ENCODE data around the gene RPEL1. TPM values are rescaled to one million over a fixed set of nuclear protein-coding genes. Genes with fewer than 3 reads are reported as not detected.

Gene RPEL1
- total RNA-seq, 4 donors from 2014 or later: not detected

GRCh38 chr10:103232131-103232673 lies 13.5 kb upstream of the RPEL1 start:
- DNase-seq (ENCODE audit: low spot score in 2 of 2): no peak
- H3K4me3 ChIP-seq (ENCODE audit: low read depth, poor library complexity, severe bottlenecking): no peak overlapping the region
- WGBS, 2 donors: 44 to 51% methylated on average over 3 of the region's 3 CpGs
- no peak for TF ChIP-seq POLR2A (IDR thresholded peaks at IDR 0.05)
- TF ChIP-seq CTCF (IDR thresholded peaks at IDR 0.05): no peak
- intact Hi-C loops (cut with DNase I; ENCODE audit: low total_unique reads): no loop called here

GRCh38 chr10:103232772-103233488 lies 12.8 kb upstream of the RPEL1 start:
- no peak overlapping the region for H3K4me3 ChIP-seq (ENCODE audit: low read depth, poor library complexity, severe bottlenecking)
- 75 to 77% methylated on average over 7 of the region's 7 CpGs for WGBS, 2 donors
- intact Hi-C loops (cut with DNase I; ENCODE audit: low total_unique reads): no loop called here
- DNase-seq (ENCODE audit: low spot score in 2 of 2): no peak
- TF ChIP-seq POLR2A (IDR thresholded peaks at IDR 0.05): no peak
- no peak for TF ChIP-seq CTCF (IDR thresholded peaks at IDR 0.05)

GRCh38 chr10:103235775-103236174 lies 9.9 kb upstream of the RPEL1 start:
- 78 to 87% methylated on average over 2 of the region's 2 CpGs for WGBS, 2 donors
- TF ChIP-seq CTCF (IDR thresholded peaks at IDR 0.05): no peak
- TF ChIP-seq POLR2A (IDR thresholded peaks at IDR 0.05): no peak
- H3K4me3 ChIP-seq (ENCODE audit: low read depth, poor library complexity, severe bottlenecking): no peak overlapping the region
- DNase-seq (ENCODE audit: low spot score in 2 of 2): no peak
- intact Hi-C loops (cut with DNase I; ENCODE audit: low total_unique reads): no loop called here

DNA sequence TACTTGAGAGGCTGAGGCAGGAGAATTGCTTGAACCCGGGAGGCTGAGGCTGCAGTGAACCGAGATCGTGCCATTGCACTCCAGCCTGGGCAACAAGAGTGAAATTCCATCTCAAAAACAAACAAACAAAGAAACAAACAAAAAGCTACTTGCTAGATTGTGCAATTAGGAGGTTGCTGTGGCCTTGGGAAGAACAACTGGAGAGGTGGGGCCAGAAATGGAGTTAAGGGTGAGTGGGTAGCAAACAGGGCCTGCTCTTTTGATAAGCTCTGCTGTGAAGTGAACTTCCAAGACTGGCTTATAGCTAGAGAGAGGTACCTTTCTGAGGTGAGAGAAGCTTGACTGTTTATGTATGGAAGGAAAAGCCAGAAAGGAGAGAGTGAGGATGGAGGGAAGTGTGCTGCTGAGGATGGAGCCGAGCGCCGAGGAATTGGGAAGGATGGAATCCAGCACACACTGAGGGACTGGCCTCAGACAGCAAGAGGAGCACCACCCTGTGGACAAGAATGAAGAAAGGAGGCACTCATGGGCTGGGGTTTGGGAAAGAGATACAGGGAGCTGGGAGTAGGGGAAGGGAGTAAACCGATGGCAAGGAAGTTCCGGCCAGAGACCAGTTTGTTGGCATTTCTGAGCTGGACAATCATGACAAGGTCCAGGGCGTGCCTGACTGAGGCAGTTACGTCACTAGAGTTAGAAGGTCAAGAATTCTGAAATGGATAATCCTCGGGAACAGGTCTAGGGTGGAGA lies 7.0 kb upstream of the RPEL1 start:
- intact Hi-C loops (cut with DNase I; ENCODE audit: low total_unique reads): no loop called here
- WGBS, 2 donors: 68 to 77% methylated on average over 11 of the region's 11 CpGs
- no peak overlapping the region for H3K4me3 ChIP-seq (ENCODE audit: low read depth, poor library complexity, severe bottlenecking)
- DNase-seq (ENCODE audit: low spot score in 2 of 2): no peak
- no peak for TF ChIP-seq POLR2A (IDR thresholded peaks at IDR 0.05)
- TF ChIP-seq CTCF (IDR thresholded peaks at IDR 0.05): no peak

- TF ChIP-seq POLR2A (IDR thresholded peaks at IDR 0.05) (no peak), CTCF (IDR thresholded peaks at IDR 0.05) (no peak)
- intact Hi-C loops (cut with DNase I; ENCODE audit: low total_unique reads): loop anchor here (5.0 kb wide), 1 partner anchor 174 kb away; no protein-coding TSS in a partner anchor
- WGBS, 2 donors: 26 to 36% methylated on average over 7 of the region's 7 CpGs
- no peak overlapping the region for H3K4me3 ChIP-seq (ENCODE audit: low read depth, poor library complexity, severe bottlenecking)
- peak; percentile 49 to 86 for DNase-seq (ENCODE audit: low spot score in 2 of 2)
Observed at GRCh38 chr10:103241262-103242011, 4.2 kb upstream of the RPEL1 start.
